Panc1 (cell line): ENCODE data around the gene TRIO. TPM values are rescaled to one million over a fixed set of nuclear protein-coding genes. Genes with fewer than 3 reads are reported as not detected.

Experiments
- ATAC-seq: fragments of 200-7000 bp; cut with Tn5 transposase; 2 replicates; pipeline ENCODE4 v1.9.1; 2020; ENCODE audit warnings: mild to moderate bottlenecking, moderate library complexity
- BruUV-seq: library from RNA; stranded (reverse); fragments of 400-500 nt; replicated peaks from 2 replicates; lab custom pipeline; 2021; lab: Mats Ljungman, UMichigan
- CTCF ChIA-PET: fragments of 300-600 bp; sonication (Branson Sonifier 250); formaldehyde crosslinking; loops from one replicate; lab custom pipeline; 2022; ENCODE audit warnings: antibody characterized with exemption; lab: Charles Lee
- POLR2A ChIA-PET: fragments of 300-600 bp; sonication (Branson Sonifier 250); formaldehyde crosslinking; loops from one replicate; lab custom pipeline; 2022; ENCODE audit warnings: antibody characterized with exemption; lab: Charles Lee
- DNase-seq: peaks from one replicate; pipeline ENCODE4 v3.0.0-alpha.2; 2010; ENCODE audit warnings: low read depth, low spot score
- H3K27ac ChIP-seq: 2 replicates; pipeline ENCODE4 v1.5.1; 2011; ENCODE audit warnings: mild to moderate bottlenecking, low read length, inconsistent platforms
- H3K27me3 ChIP-seq: fragments of 200-500 bp; sonication (Bioruptor generic); 2 replicates; pipeline ENCODE4 v1.6.0; 2014; ENCODE audit warnings: low read length, inconsistent platforms; ENCODE audit not compliant: control insufficient read depth, insufficient read depth
- H3K36me3 ChIP-seq: fragments of 200-500 bp; sonication (Bioruptor generic); 2 replicates; pipeline ENCODE4 v1.5.1; 2014; ENCODE audit warnings: inconsistent platforms, mild to moderate bottlenecking, low read length, moderate library complexity; ENCODE audit not compliant: control insufficient read depth, insufficient read depth
- H3K4me1 ChIP-seq: 2 replicates; pipeline ENCODE4 v1.5.1; 2011; ENCODE audit warnings: inconsistent platforms, mild to moderate bottlenecking, low read length, moderate library complexity; ENCODE audit not compliant: control insufficient read depth, insufficient read depth
- H3K4me3 ChIP-seq, 2 experiments: 2 replicates each; pipeline ENCODE4 v1.5.1; 2011 to 2012; ENCODE audit warnings: low read depth in 2 of 2, low read length in 2 of 2, mild to moderate bottlenecking in 2 of 2, inconsistent platforms in 1 of 2, moderate library complexity in 1 of 2
- H3K9me3 ChIP-seq: fragments of 200-500 bp; sonication (Bioruptor generic); 2 replicates; pipeline ENCODE4 v1.5.1; 2014; ENCODE audit warnings: low read depth, mild to moderate bottlenecking, inconsistent platforms, low read length, moderate library complexity; ENCODE audit not compliant: control insufficient read depth, insufficient read depth
- CTCF ChIP-seq: fragments of 450-650 bp; IDR thresholded peaks from 2 replicates; pipeline ENCODE4 v1.5.1; 2017; ENCODE audit warnings: mild to moderate bottlenecking
- POLR2AphosphoS5 ChIP-seq: IDR thresholded peaks from 2 replicates; pipeline ENCODE4 v1.6.1; 2012; ENCODE audit warnings: mild to moderate bottlenecking, low read depth, low read length, moderate library complexity
- REST ChIP-seq, 2 experiments: IDR thresholded peaks; 2 replicates each; pipeline ENCODE4 v1.6.1; 2011 to 2012; ENCODE audit warnings: low read depth in 2 of 2, control low read depth in 1 of 2, low read length in 1 of 2, mild to moderate bottlenecking in 1 of 2, moderate library complexity in 1 of 2; ENCODE audit not compliant: insufficient read depth in 1 of 2
- SIN3A ChIP-seq: IDR thresholded peaks from 2 replicates; pipeline ENCODE4 v1.6.1; 2012; ENCODE audit warnings: low read depth, mild to moderate bottlenecking, low read length, moderate library complexity, borderline replicate concordance; ENCODE audit not compliant: insufficient read depth
- TCF7L2 ChIP-seq: IDR thresholded peaks from 2 replicates; pipeline ENCODE4 v1.6.1; 2011; ENCODE audit warnings: mild to moderate bottlenecking, low read depth, low read length, inconsistent platforms
- in situ Hi-C: cut with HindIII; loops from 2 replicates; pipeline ENCODE4 v1.10.0; 2016; ENCODE audit warnings: low sequenced_read_pairs, low pct_unique_long_range_greater_than_20kb
- intact Hi-C: fragments of 100-400 bp; cut with micrococcal nuclease; formaldehyde crosslinking; loops from one replicate; pipeline ENCODE4 v1.10.0; 2022; ENCODE audit not compliant: unreplicated experiment
- total RNA-seq: library from RNA; stranded (reverse); gene quantifications from one replicate; pipeline ENCODE4 v1.2.1, GENCODE V29; 2021; ENCODE audit not compliant: unreplicated experiment

The TRIO gene
- total RNA-seq, 1 experiment from 2014 or later, result 349 TPM

DNA sequence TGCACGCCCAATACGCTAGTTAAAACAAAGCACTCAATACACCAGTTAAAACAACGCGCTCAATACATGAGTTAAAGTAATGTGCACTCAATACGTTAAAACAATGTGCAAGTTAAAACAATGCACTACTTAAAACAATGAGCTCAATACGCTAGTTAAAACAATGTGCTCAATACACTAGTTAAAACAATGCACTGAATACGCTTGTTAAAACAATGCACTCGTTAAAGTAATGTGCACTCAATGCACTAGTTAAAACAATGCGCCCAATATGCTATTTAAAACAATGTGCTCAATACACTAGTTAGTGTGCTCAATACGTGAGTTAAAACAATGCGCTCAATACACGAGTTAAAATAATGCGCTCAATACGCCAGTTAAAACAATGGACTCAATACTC is 185.0 kb downstream of the TRIO start:
- ChIA-PET CTCF (no interaction called here), POLR2A (no interaction called here)
- intact Hi-C loops, result no loop called here
- BruUV-seq, result no TSS peak
- Histone ChIP-seq H3K4me1 (peaks cover 12% of the 10 kb centered on the region), H3K27me3 (no peaks in the 10 kb centered on the region), H3K27ac (no peak overlapping the region), H3K9me3 (no peaks in the 10 kb centered on the region), H3K36me3 (peaks cover 51% of the 10 kb centered on the region), H3K4me3 (no peak overlapping the region)
- ATAC-seq, result no peak
- in situ Hi-C loops, result no loop called here
- TF ChIP-seq SIN3A, result no peak
- no peak for TF ChIP-seq TCF7L2
- no peak for TF ChIP-seq CTCF
- no peak for DNase-seq

DNA sequence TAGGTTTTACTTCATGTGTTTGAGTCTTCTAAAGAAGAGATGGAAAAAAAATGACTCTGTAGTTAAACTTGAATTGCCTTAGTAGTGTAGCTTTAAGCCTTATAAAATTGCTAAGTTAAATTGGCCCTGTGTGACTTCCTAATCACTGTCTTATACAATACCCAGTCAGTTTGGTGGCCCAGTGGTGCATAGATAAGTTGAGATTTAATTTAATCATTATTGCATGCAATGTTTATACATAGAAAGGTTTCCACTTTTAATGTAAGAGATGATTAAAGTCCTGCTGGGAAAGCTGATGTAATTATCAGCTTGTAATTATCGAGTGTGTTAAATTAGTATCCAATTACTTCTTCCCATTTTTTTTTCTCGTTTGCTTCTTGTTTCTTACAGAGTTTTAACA is 187.1 kb downstream of the TRIO start:
- in situ Hi-C loops, result no loop called here
- CTCF ChIA-PET, result no interaction called here

More for the DNA sequence above, 187.1 kb downstream of the TRIO start:
- Histone ChIP-seq H3K27ac (no peak overlapping the region), H3K36me3 (peaks cover 51% of the 10 kb centered on the region), H3K4me3 (no peak overlapping the region), H3K27me3 (no peaks in the 10 kb centered on the region), H3K4me1 (peaks cover 12% of the 10 kb centered on the region), H3K9me3 (no peaks in the 10 kb centered on the region)
- POLR2A ChIA-PET, result interaction anchor here (0.6 kb wide), 3 partner anchors 25 to 104 kb away, joined by 3 to 10 read pairs (median 5); no protein-coding TSS in a partner anchor
- no peak for TF ChIP-seq POLR2AphosphoS5
- no peak for TF ChIP-seq SIN3A
- TF ChIP-seq CTCF, result no peak
- TF ChIP-seq REST (IDR thresholded peaks at IDR 0.05; ENCODE audit: insufficient read depth in 1 of 2, low read depth in 2 of 2, low read length in 1 of 2), result no peak
- TF ChIP-seq TCF7L2, result no peak
- DNase-seq, result no peak
- no TSS peak for BruUV-seq
- ATAC-seq, result no peak
- intact Hi-C loops, result no loop called here
